HEK293 (cell line): ENCODE results near the gene CDYL2.

Experiments used
- CTCF ChIA-PET: fragments of 350-600 bp; formaldehyde crosslinking; extraction: SDS; loops from one replicate; lab custom pipeline; 2021; ENCODE audit warnings: antibody characterized with exemption; lab: Yijun Ruan, JAX
- POLR2A ChIA-PET: fragments of 300-600 bp; formaldehyde crosslinking; extraction: SDS; loops from one replicate; lab custom pipeline; 2020; ENCODE audit warnings: antibody characterized with exemption, inconsistent platforms; lab: Yijun Ruan, JAX
- H3K27ac ChIP-seq: fragments of 200-500 bp; sonication (Bioruptor generic); 2 replicates; pipeline ENCODE4 v1.5.1; 2014; ENCODE audit warnings: low read depth, low read length, control low read depth, inconsistent platforms; ENCODE audit errors: extremely low read depth
- H3K36me3 ChIP-seq, 2 experiments: fragments of 200-500 bp in 1 of 2; sonication (Bioruptor generic) in 1 of 2; 1 replicate in 1 of 2; 2 replicates in 1 of 2; pipeline ENCODE4 v1.5.1; 2014 to 2017; ENCODE audit warnings: inconsistent platforms in 2 of 2, low read length in 2 of 2; ENCODE audit not compliant: control insufficient read depth in 2 of 2, insufficient read depth in 1 of 2
- H3K4me1 ChIP-seq: fragments of 200-500 bp; sonication (Bioruptor generic); 2 replicates; pipeline ENCODE4 v1.5.1; 2014; ENCODE audit warnings: mild to moderate bottlenecking, low read length, inconsistent platforms; ENCODE audit not compliant: control insufficient read depth, insufficient read depth
- H3K4me3 ChIP-seq: 2 replicates; pipeline ENCODE4 v1.5.1; 2011; ENCODE audit warnings: low read depth, mild to moderate bottlenecking, control low read depth, low read length, moderate library complexity
- H3K9me3 ChIP-seq: fragments of 200-500 bp; sonication (Bioruptor generic); 2 replicates; pipeline ENCODE4 v1.5.1; 2014; ENCODE audit warnings: low read depth, low read length, inconsistent platforms; ENCODE audit not compliant: control insufficient read depth, insufficient read depth
- BCL11B ChIP-seq: fragments of 450-650 bp; formaldehyde crosslinking; IDR thresholded peaks from 2 replicates; pipeline ENCODE4 v1.5.1; 2016; ENCODE audit warnings: low read depth, missing biosample characterization, missing genetic modification characterization
- BCL6B ChIP-seq: fragments of 450-650 bp; formaldehyde crosslinking; IDR thresholded peaks from 2 replicates; pipeline ENCODE4 v1.5.1; 2017; ENCODE audit warnings: missing biosample characterization, missing genetic modification characterization
- ELK4 ChIP-seq: IDR thresholded peaks from 2 replicates; pipeline ENCODE4 v1.6.1; 2011; ENCODE audit warnings: mild to moderate bottlenecking, low read depth, low read length, borderline replicate concordance
- GLIS2 ChIP-seq: fragments of 450-650 bp; formaldehyde crosslinking; IDR thresholded peaks from 2 replicates; pipeline ENCODE4 v1.5.1; 2016; ENCODE audit warnings: missing biosample characterization, missing genetic modification characterization
- OVOL3 ChIP-seq: fragments of 450-650 bp; formaldehyde crosslinking; IDR thresholded peaks from 2 replicates; pipeline ENCODE4 v1.5.1; 2016; ENCODE audit warnings: missing biosample characterization, missing genetic modification characterization
- WT1 ChIP-seq: fragments of 450-650 bp; formaldehyde crosslinking; IDR thresholded peaks from 2 replicates; pipeline ENCODE4 v1.5.1; 2016; ENCODE audit warnings: missing biosample characterization, missing genetic modification characterization
- ZBTB11 ChIP-seq: fragments of 450-650 bp; formaldehyde crosslinking; conservative IDR thresholded peaks from 2 replicates; pipeline ENCODE4 v1.5.1; 2016; ENCODE audit warnings: low read depth, missing biosample characterization, missing genetic modification characterization
- ZBTB17 ChIP-seq: fragments of 450-650 bp; formaldehyde crosslinking; IDR thresholded peaks from 2 replicates; pipeline ENCODE4 v1.5.1; 2016; ENCODE audit warnings: missing biosample characterization, missing genetic modification characterization
- ZFP41 ChIP-seq: fragments of 450-650 bp; formaldehyde crosslinking; IDR thresholded peaks from 2 replicates; pipeline ENCODE4 v1.5.1; 2016; ENCODE audit warnings: missing biosample characterization, missing genetic modification characterization, borderline replicate concordance
- ZNF157 ChIP-seq: fragments of 450-650 bp; formaldehyde crosslinking; IDR thresholded peaks from 2 replicates; pipeline ENCODE4 v1.5.1; 2016; ENCODE audit warnings: missing biosample characterization, missing genetic modification characterization
- ZNF175 ChIP-seq: fragments of 450-650 bp; formaldehyde crosslinking; IDR thresholded peaks from 2 replicates; pipeline ENCODE4 v1.5.1; 2016; ENCODE audit warnings: missing biosample characterization, missing genetic modification characterization
- ZNF18 ChIP-seq: fragments of 450-650 bp; formaldehyde crosslinking; IDR thresholded peaks from 2 replicates; pipeline ENCODE4 v1.5.1; 2016; ENCODE audit warnings: missing biosample characterization, missing genetic modification characterization
- ZNF24 ChIP-seq: fragments of 450-650 bp; formaldehyde crosslinking; IDR thresholded peaks from 2 replicates; pipeline ENCODE4 v1.5.1; 2016; ENCODE audit warnings: missing biosample characterization, missing genetic modification characterization
- ZNF350 ChIP-seq: fragments of 450-650 bp; formaldehyde crosslinking; IDR thresholded peaks from 2 replicates; pipeline ENCODE4 v1.5.0; 2017; ENCODE audit warnings: missing biosample characterization, mild to moderate bottlenecking, missing genetic modification characterization
- ZNF366 ChIP-seq: fragments of 450-650 bp; formaldehyde crosslinking; conservative IDR thresholded peaks from 2 replicates; pipeline ENCODE4 v1.5.1; 2016; ENCODE audit warnings: missing biosample characterization, missing genetic modification characterization
- ZNF433 ChIP-seq: fragments of 450-650 bp; formaldehyde crosslinking; IDR thresholded peaks from 2 replicates; pipeline ENCODE4 v1.5.1; 2016; ENCODE audit warnings: missing biosample characterization, missing genetic modification characterization, low read depth
- ZNF473 ChIP-seq: fragments of 450-650 bp; formaldehyde crosslinking; IDR thresholded peaks from 2 replicates; pipeline ENCODE4 v1.5.1; 2017; ENCODE audit warnings: missing biosample characterization, missing genetic modification characterization
- ZNF555 ChIP-seq: fragments of 450-650 bp; formaldehyde crosslinking; conservative IDR thresholded peaks from 2 replicates; pipeline ENCODE4 v1.5.1; 2017; ENCODE audit warnings: missing biosample characterization, mild to moderate bottlenecking, missing genetic modification characterization, inconsistent platforms
- ZNF558 ChIP-seq: fragments of 450-650 bp; formaldehyde crosslinking; IDR thresholded peaks from 2 replicates; pipeline ENCODE4 v1.5.1; 2016; ENCODE audit warnings: missing biosample characterization, missing genetic modification characterization
- ZNF560 ChIP-seq: fragments of 450-650 bp; formaldehyde crosslinking; IDR thresholded peaks from 2 replicates; pipeline ENCODE4 v1.5.1; 2017; ENCODE audit warnings: missing biosample characterization, missing genetic modification characterization, borderline replicate concordance
- ZNF600 ChIP-seq: fragments of 450-650 bp; formaldehyde crosslinking; IDR thresholded peaks from 2 replicates; pipeline ENCODE4 v1.5.1; 2016; ENCODE audit warnings: missing biosample characterization, missing genetic modification characterization
- ZNF747 ChIP-seq: fragments of 450-650 bp; formaldehyde crosslinking; IDR thresholded peaks from 2 replicates; pipeline ENCODE4 v1.5.1; 2016; ENCODE audit warnings: missing biosample characterization, missing genetic modification characterization
- ZNF777 ChIP-seq: fragments of 450-650 bp; formaldehyde crosslinking; IDR thresholded peaks from 2 replicates; pipeline ENCODE4 v1.5.1; 2017; ENCODE audit warnings: missing biosample characterization, missing genetic modification characterization, borderline replicate concordance
- ZSCAN16 ChIP-seq: fragments of 450-650 bp; formaldehyde crosslinking; IDR thresholded peaks from 2 replicates; pipeline ENCODE4 v1.5.1; 2016; ENCODE audit warnings: missing biosample characterization, missing genetic modification characterization
- TF ChIP-seq, protein P1 (sequence below): fragments of 450-650 bp; formaldehyde crosslinking; IDR thresholded peaks from 2 replicates; pipeline ENCODE4 v1.5.1; 2016; ENCODE audit warnings: missing biosample characterization, missing genetic modification characterization
- TF ChIP-seq, protein P2 (sequence below): fragments of 450-650 bp; IDR thresholded peaks from 2 replicates; pipeline ENCODE4 v1.5.1; 2018; ENCODE audit warnings: missing biosample characterization, missing genetic modification characterization

CDYL2 gene

GRCh38 chr16:80717611-80718010, 86.8 kb downstream of the CDYL2 start:
- CTCF ChIA-PET = no interaction called here

DNA sequence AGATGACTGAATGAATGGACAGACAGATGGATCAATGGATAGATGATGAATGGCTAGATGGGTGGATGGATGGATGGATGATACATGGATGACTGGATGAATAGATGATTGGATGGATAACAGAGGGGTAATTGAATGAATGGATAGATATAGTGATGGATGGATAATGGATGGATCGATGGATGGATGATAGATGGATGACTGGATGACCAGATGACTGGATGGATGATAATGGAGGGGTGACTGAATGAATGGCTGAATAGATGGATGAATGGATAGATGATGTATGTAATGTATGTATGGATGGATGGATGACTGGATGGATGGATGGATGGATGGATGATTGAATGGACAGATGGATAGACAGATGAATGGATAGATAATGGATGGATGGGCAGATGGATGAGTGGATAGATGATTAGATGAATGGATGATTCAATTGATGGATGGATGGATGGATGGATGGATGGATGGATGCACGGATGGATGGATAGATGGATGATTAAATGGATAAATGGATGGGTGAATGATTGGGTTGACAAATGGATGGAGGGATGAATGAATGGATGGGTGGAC, 87.7 kb downstream of the CDYL2 start:
- peaks cover 6% of the 10 kb centered on the region; the same call in 1 of the 2 replicates for H3K4me1 ChIP-seq
- TF ChIP-seq ELK4 (no peak), ZNF24 (no peak), ZNF366 (peak; percentile 96), ZNF473 (tag by site-specific recombination) (no peak), ZNF560 (tag by site-specific recombination) (no peak), ZFP41 (tag by site-specific recombination) (no peak), OVOL3 (tag by site-specific recombination) (no peak), BCL6B (peak; percentile 7; the same call in 1 of the 2 replicates), ZBTB11 (tag by site-specific recombination) (no peak), ZNF18 (tag by site-specific recombination) (no peak), ZNF157 (0 out of 2 replicates have a peak, but pooled peaks have one; percentile 9), ZNF350 (no peak), ZNF433 (tag by site-specific recombination) (no peak), ZNF175 (tag by site-specific recombination) (no peak), GLIS2 (tag by site-specific recombination) (no peak), ZNF555 (tag by site-specific recombination) (0 out of 2 replicates have a peak, but pooled peaks have one; percentile 2), ZNF558 (no peak), ZBTB17 (tag by site-specific recombination) (peak; percentile 91)
- TF ChIP-seq, protein P1, sequence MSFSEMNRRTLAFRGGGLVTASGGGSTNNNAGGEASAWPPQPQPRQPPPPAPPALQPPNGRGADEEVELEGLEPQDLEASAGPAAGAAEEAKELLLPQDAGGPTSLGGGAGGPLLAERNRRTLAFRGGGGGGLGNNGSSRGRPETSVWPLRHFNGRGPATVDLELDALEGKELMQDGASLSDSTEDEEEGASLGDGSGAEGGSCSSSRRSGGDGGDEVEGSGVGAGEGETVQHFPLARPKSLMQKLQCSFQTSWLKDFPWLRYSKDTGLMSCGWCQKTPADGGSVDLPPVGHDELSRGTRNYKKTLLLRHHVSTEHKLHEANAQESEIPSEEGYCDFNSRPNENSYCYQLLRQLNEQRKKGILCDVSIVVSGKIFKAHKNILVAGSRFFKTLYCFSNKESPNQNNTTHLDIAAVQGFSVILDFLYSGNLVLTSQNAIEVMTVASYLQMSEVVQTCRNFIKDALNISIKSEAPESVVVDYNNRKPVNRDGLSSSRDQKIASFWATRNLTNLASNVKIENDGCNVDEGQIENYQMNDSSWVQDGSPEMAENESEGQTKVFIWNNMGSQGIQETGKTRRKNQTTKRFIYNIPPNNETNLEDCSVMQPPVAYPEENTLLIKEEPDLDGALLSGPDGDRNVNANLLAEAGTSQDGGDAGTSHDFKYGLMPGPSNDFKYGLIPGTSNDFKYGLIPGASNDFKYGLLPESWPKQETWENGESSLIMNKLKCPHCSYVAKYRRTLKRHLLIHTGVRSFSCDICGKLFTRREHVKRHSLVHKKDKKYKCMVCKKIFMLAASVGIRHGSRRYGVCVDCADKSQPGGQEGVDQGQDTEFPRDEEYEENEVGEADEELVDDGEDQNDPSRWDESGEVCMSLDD (tag by site-specific recombination) = no peak
- TF ChIP-seq, all 188 proteins: peak for 5
- H3K4me3 ChIP-seq = no peak overlapping the region
- POLR2A ChIA-PET = no interaction called here
- H3K9me3 ChIP-seq = no peaks in the 10 kb centered on the region
- H3K27ac ChIP-seq = no peak overlapping the region
- no peaks in the 10 kb centered on the region for H3K36me3 ChIP-seq
- CTCF ChIA-PET = no interaction called here

More at GRCh38 chr16:80717611-80718010, 86.8 kb downstream of the CDYL2 start:
- Histone ChIP-seq H3K9me3 (no peaks in the 10 kb centered on the region), H3K27ac (no peak overlapping the region), H3K4me3 (no peak overlapping the region), H3K36me3 (no peaks in the 10 kb centered on the region), H3K4me1 (peaks cover 6% of the 10 kb centered on the region; the same call in 1 of the 2 replicates)
- TF ChIP-seq ZNF747 (tag by site-specific recombination) (no peak), ZNF433 (tag by site-specific recombination) (no peak), WT1 (tag by site-specific recombination) (no peak), ZSCAN16 (tag by site-specific recombination) (no peak), BCL11B (no peak), ZNF777 (no peak), ZNF600 (tag by site-specific recombination) (no peak)
- TF ChIP-seq, protein P2, sequence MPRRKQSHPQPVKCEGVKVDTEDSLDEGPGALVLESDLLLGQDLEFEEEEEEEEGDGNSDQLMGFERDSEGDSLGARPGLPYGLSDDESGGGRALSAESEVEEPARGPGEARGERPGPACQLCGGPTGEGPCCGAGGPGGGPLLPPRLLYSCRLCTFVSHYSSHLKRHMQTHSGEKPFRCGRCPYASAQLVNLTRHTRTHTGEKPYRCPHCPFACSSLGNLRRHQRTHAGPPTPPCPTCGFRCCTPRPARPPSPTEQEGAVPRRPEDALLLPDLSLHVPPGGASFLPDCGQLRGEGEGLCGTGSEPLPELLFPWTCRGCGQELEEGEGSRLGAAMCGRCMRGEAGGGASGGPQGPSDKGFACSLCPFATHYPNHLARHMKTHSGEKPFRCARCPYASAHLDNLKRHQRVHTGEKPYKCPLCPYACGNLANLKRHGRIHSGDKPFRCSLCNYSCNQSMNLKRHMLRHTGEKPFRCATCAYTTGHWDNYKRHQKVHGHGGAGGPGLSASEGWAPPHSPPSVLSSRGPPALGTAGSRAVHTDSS (tag by site-specific recombination) = no peak
- POLR2A ChIA-PET = no interaction called here
